ENCODE measurements around the gene SPTB. TPM values are rescaled to one million over a fixed set of nuclear protein-coding genes. Genes with fewer than 3 reads are reported as not detected.

SPTB gene
- total RNA-seq, 1 donor from 2014 or later: 4.6 TPM

GRCh38 chr14:64698903-64699302, 180.8 kb downstream of the SPTB start:
- DNase-seq (ENCODE audit: low read depth): no peak

- no peak for DNase-seq (ENCODE audit: low read depth)
These were observed 183.3 kb downstream of the SPTB start for GRCh38 chr14:64696355-64696857.

Small RNA genes within 50 kb of the gene (microRNA-seq; reads per million reads assigned to microRNA genes)
- gene MIR7855: not detected

Other genes starting within 250 kb of the SPTB start
- gene PLEKHG3, start 175.5 kb downstream of the SPTB start, total RNA-seq: 4.4 and 5.2 TPM in 2 replicates
- gene CHURC1, start 34.5 kb upstream of the SPTB start, total RNA-seq: 41.3 and 55.0 TPM in 2 replicates
- gene GPX2, start 62.8 kb upstream of the SPTB start, total RNA-seq: not detected in 2 replicates
- 93.6 and 148 TPM in 2 replicates for gene RAB15, start 92.4 kb upstream of the SPTB start, total RNA-seq
- 11.8 and 13.9 TPM in 2 replicates for gene FNTB, start 107.0 kb upstream of the SPTB start, total RNA-seq
- gene MAX, start 222.6 kb upstream of the SPTB start, total RNA-seq: 38.7 and 43.0 TPM in 2 replicates

All from myocyte (in vitro differentiated cells).